Fibroblast of skin of back (primary cell): Measurements from ENCODE around the gene CCDC69.
"Not testable (repeated sequence)": the region's sequence is repeated elsewhere in the genome, so short reads cannot be mapped to it uniquely, and the experiment has no call there.

Experiments
- DNase-seq: peaks from one replicate; pipeline ENCODE4 v3.0.0-alpha.2; 2013

The CCDC69 gene

DNA sequence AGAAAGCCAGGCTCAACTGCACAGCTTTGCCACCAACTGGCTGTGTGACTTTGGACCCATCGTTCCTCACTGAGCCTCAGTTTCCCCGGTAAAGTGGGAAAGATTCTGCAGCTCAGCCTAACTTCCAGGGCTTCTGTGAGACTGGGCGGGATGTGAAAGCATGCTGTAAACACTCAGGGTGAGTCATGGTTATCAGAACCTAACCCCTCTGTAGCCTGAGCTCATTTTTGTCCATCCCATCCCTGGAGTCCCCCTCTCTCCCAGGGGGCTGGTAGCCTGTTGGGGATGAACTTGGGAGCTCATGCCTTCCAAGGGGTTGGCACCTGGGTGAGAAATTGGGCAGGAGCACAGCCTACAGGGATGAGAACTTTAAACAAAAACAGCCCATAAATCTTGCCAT, 2.3 kb downstream of the CCDC69 start:
- DNase-seq = no peak

DNA sequence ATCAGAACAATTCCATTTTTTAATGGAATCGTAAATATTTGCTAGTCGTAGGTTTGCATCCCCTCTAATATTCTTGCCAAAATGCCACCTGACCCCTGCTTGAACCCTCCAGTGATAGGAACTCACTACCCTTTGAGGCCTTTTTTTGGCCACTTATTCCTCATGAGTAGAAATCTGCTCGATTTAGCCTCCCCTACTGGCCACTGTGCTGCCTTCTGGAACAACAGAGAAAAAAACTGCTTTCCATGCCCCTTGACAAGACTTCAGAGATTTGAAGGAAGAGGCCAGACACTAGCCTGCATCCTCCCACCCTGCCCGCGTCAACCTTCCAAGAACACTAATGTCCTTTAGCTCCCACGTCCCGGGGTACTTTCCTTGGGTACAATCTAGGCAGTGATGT, 4.1 kb downstream of the CCDC69 start:
- no peak for DNase-seq

DNA sequence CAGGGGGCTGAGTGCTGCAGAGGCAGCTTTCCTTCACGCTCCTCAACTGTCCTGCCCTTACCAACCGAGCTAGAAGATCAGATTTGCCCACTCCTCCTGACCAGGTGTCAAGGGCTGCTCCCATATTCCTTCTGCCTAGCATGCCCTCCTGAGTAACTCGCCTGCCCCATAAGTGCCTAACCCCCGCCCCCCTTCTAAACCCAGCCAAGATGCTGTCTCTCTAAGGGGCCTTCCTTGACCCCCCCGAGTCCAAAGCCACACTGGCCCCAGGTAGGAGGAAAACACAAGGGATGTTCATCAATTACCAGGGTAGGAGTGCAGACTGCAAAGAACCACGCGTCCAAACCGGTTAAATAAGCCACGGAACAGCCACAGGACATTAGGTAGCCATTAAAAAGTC, 4.8 kb downstream of the CCDC69 start:
- DNase-seq = no peak

DNA sequence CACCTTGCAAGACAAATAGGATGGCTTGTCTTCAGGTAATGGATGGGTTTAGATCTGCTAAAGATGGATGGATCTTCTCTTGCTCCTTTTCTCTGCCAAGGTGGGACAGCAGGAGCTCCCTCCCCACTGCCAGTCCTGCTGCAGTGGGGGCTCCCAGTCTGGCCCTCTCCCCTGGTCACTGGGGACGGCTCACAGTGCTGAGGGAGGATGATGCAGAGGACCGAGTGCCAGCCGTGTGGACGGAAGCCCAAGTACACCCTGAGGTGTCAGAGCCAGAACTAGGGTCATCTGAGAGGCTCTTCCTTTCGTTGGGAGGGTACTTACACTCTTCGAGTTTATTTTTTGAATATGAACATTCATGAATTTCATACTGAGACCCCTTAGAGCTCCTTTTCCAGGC, 5.7 kb downstream of the CCDC69 start:
- DNase-seq = no peak

DNA sequence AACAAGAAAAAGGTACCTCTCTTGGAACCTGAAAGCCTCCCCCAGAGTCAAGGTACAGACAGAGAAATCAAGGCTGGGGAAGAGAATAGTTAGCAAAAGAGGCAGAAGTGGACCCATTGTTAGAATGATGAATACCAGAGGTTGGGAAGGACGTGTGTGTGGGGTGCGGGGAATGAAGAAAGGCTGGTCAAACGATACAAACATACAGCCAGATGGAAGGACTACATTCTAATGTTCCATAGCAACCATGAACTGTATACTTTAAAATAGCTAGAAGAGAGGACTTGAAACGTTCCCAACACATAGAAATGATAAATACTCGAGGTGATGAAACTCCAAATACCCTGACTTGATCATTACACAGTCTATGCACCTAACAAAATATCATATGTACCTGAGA, 7.1 kb downstream of the CCDC69 start:
- DNase-seq = no peak

DNA sequence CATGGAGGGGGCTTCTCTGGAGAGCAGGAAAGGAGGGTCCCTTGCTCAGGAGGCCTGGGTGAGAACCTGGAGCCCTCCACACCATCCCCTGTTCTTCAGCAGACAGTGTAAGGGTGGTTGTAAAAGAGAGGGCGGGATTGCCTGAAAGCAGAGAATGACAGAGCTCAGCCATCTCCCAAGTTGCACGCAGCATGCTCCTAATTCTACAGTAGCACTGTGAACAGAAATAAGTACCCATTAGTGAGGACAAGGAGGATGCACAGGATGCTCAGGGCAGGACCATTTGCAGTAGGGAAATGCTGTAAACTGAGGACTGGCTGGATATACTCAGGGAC, 8.4 kb downstream of the CCDC69 start:
- no peak for DNase-seq

DNA sequence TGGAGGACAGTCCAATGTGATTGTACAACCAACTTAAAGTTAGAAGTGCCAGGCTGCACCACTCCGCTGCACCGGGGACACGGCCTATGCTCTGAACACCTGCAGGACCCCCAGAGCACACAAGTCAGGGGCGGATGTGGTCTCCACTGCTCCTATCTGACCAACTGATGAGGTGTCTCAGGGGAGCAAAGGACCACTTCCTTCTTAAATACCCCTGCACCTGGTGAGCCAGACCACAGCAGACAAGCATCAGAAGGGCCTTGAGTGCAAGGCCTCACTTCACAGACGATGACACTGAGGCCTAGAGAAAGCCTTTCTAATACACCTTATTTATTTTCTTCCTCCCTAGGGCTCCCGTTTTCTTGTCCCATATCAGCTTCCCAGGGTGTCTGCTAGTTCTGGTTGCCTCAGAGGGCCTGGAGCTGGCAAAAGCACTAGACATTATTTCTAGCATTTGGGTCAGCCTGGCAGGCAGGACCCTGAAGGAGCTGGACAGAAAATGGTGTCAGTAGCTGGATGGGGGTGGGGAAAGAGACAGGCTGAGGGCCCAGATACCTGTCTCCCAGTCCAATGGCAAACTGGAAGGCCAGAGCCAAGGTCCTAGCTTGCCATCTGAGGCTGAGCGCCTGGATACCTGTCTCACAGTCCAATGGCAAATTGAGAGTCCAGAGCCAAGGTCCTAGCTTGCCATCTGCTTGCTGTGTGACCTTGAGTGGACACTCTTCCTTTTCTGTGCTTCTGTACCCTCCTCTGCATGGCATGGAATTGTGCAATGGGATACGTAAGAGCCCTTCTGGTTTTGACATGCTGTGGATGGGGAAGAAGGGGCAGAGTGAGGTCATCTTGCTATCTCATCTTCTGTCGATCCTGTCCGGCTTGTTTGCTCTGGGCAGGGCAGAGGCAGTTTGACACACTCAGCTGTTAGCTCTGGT, 9.0 kb downstream of the CCDC69 start:
- DNase-seq = no peak

DNA sequence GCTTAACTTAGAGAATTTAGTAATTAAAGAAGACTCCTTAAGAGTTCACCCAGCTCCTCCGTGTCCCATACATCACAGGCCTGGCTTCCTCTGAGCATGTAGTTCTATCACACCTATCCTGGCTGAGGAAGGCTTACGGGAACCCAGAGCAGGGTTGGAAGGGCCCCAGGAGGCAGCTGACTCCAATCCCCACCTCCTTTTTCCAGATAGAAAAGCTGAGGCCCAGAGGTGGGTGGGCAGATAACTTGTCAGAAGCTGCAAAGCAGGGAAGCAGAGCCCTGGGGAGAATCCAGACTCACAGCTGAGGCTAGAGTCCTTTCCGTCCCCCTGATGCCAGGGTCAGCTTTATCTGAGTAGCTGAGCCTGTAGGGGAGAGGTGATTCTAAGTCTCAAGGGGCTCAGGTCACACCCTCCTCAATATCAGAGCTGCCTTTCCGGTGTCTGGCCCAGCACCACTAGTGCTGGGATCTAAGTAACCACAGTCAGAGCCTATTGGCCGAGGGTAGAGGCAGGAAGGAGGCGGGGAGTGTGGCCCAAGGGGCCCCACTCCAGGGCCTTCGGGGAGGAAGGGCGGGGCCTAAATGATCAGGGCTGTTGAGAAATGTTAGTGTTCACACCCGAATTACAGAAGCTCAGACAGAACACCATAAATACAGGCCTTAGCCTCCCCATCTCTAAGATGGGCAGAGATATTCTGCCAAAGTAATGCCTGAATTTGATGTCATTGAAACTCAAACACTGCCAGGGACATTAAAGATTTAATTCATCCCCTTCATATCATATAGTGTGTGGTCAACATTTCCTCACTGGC, 9.9 kb downstream of the CCDC69 start:
- DNase-seq = peak; percentile 27

DNA sequence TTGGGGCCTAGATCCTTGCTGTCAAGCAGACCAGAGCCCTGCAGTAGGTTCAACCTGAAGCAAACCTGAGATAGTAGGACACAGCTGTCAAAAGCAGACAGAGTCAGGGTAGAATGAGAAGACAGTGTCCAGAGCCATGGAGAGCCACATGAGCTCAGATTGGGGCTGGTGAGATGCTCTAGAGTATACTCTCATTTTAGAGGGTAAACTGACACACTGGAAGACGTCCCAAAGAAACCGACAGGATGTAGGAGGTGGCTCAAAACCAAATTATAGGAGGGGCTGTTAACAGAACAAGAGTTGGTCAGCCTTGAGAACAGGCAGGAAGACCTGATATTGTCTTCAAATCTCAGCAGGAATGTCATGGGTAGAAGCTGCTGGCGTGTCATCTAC, 11.5 kb downstream of the CCDC69 start:
- no peak for DNase-seq

DNA sequence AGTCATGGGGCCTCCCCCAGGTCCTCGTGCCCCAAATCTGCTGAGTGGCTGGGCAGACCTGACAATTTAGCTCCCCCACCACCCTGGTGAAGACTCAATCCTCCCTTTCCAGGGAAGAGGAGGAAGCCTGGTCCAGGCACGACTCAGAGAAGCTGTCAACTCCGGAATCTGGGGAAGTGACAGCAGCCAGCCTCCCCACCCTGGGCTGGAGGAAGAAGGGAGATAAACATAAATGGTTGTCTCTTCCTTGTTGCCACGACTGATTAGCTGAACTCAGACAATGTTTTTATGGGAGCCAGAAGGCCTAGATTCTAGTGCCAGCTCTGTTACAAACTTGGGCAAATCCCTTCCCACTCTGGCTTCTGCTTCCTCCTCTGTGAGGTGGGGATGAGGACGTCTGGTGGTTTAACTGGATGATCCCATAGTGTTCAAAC, 15.4 kb downstream of the CCDC69 start:
- DNase-seq = no peak

DNA sequence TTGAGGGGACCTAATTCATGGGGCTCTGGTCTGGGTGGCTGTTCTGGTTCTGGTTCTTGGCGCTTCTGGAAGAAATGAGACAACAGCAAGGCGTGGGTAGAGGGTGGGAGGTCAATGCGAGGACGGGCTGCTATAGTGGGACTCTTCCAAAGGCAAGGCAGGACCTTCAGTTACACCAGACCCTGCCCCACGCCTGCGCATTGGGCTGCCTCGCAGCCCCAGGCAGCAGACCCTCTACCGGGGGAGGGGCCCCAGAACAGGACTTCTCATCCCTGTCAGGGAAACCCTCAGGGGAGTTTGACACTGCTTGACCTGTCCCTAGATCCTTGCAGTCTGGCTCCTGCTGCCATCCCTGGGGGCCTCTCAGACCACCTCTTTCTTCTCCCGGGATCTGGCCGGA, 18.5 kb downstream of the CCDC69 start:
- no peak for DNase-seq

DNA sequence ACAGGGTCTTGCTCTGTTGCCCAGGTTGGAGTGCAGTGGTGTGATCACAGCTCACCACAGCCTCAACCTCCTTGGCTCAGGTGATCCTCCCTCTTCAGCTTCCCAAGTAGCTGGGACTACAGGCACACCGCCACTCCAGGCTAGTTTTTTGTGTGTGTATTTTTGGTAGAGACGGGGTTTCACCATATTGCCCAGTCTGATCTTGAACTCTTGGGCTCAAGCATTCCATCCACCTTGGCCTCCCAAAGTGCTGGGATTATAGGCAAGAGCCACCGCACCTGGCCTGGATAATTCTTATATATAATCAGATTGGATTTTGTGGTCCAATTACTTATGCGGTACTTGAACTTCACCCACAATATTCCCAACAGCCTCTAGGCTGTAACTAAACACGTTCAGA, 19.8 kb downstream of the CCDC69 start:
- DNase-seq = no peak

DNA sequence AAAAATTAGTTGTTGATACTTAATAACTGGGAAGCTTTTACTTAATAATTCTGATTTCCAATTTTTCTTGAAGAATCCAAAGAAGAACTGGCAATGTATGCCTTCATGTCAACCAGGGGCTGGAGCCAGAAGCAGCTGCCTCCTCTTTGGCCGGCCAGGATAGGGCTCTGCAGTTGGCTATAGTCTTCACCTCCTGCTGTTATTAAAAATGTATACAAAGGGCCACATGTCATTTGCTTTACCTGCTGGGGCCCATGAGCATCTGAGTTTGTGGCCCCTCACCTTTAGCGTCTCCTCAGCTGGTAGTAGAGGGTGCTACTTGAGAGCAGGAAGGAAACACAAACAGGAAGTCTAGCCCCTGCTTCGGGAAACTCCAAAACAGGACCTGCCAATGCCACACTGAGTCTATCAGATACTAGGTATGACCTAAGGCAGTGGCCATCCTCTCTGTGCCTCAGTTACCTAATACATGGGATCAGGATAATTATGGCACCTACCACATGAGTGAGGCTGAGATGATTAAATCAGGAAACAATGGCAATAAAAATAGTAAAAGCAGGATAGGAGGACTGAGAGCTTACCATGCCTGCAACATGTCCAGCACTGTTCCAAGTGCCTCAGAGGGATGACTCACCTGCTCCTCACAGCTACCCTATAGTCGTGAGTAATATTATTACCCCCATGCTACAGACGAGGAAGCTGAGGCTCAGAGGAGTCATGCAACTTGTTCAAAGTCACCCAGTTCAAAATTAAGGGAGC, 21.3 kb downstream of the CCDC69 start:
- DNase-seq = peak; percentile 69

DNA sequence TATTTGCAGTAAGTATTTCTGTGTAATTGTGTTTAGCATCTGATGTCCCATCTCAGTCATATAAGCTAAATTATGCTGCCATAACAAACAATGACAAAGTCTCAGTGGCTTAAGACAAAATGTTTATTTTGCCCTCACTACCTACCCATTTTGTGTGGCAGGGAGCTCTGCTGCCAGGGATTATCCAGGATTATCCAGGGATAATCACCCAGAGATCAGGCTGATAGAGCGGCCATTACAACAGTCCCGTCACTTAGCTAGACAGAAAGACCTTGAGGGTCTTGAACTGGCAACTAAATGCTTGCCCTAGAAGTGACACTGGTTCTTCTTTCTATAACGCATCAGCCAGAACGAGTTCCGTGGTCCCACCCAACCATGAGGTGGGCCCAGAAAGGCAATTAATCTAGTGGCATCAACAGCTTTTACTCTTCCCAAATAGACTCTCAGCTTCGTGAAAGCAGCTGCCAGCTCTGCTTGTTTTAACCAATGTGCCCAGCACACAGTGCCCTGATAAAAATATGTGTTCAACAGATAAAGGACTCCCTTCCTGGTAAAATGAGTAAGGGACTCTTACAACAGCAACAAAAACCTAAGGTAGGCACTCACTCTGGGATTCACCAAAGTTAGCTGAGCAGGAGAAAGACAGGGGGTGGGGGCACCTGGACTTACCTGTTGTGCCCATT, 22.8 kb downstream of the CCDC69 start:
- no peak for DNase-seq

DNA sequence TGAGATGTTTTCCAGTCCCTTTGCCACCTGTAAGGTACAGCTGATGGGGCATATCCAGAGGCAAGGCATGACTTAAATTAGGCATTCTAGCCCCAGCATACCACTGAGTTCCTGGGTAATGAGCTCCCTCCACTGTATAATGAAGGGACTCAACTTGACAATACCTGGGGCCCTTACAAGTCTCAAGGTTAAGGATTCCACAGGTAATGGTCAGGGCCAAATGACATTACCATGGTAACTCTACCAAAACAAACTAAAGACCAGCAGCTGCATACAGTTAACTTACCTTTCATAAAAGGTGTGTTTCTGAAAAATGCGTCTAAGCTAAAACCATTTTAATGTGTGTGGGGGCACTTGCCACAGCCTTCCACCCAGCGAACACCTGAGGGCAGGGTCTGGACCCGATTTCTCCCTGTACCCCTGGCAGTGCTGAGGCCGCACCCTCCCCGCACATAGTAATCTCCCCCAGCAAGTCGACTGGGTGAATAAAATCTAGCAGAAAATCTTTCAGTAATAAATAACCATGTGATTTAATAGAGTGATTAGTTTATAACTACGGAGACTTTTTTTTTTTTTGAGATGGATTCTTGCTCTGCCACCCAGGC, 24.2 kb downstream of the CCDC69 start:
- DNase-seq = no peak

DNA sequence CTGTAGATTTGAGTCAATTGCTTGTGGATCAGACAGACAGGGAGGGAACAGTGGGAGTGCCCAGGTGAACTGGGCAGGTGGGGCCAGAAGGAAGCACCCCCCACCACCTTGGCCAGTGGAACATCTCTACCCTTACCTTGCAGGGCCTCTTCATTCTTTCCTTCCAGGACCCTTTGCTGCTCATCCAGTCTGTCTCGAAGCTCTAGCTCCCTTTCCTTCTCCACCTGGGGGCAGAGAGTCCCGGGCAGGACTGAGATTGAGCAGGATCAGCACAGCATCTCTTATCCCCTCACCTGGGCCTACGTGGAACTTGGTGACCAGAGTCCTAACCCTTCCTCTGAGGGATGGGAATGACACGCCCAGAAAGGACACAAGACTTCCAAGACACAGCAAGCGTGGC, 25.0 kb downstream of the CCDC69 start:
- DNase-seq = no peak

DNA sequence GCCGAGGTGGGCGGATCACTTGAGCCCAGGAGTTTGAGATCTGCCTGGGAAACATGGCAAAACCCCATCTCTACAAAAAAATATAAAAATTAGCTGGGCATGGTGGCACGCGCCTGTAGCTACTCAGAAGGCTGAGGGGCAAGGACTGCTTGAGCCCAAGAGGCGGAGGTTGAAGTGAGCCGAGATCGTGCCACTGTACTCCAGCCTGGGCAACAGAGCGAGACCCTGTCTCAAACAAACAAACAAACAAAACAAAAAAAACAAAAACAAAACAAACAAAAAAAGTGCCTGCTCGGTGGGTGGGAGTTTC, 26.6 kb downstream of the CCDC69 start:
- DNase-seq = not testable (repeated sequence)

DNA sequence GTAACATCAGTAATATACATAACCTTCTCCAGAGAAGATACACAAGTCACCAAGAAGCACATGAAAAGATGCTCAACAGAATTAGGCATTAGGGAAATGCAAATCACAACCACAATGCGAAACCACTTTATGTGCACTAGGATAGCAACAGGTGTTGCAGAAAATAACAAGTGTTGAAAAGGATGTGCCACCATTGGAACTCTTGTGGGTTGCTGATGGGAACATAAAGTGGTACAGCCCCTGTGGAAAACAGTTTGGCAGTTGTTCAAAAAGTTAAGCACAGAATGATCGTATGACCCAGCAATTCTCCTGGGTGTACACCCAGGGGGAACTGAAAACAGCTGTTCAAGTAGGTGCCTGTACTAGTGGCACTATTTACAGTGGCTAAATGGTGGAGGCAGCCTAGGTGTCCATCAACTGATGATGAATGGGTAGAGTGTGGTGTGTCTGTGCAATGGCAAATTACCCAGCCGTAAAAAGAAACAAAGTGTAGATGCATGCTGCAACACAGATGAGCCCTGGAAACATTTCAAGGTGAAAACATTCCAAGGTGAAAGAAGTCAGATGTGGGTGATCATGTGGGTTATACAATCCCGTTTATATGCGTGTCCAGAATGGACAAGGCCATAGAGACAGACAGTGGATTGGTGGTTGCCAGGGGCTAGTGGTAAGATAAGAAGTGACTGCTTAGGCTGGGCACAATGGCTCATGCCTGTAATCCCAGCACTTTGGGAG, 27.2 kb downstream of the CCDC69 start:
- no peak for DNase-seq

DNA sequence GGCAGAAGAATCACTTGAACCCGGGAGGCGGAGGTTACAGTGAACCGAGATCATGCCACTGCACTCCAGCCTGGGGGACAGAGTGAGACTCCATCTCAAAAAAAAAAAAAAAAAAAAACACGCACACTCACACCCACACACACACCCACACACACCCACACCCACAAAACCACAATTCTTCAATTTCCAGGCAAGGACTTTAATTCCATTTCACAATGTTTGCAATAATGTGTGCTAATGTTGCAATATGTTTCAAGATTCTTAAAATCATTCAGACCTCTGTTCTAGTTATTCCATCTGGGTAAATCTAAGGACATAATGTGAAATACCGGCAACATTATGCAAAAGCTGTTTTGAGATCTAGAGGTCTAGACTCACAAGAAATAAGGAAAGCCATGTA, 28.3 kb downstream of the CCDC69 start:
- no peak for DNase-seq

DNA sequence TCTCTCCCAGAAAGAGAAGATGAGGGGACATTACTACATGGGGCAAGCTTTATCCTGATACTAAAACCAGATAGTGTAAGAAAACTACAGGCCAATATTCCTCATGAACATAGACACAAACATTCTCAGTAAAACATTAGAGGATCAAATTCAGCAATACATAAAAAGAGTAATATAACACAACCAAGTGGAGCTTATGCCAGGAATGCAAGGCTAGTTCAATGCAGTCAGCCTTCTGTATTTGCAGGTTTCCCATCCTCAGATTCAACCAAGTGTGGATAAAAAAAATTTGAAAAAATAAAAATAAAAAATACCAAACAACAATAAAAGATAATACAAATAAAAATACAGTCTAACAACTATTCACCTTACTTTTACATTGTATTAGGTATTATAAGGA, 31.3 kb downstream of the CCDC69 start:
- DNase-seq = no peak

DNA sequence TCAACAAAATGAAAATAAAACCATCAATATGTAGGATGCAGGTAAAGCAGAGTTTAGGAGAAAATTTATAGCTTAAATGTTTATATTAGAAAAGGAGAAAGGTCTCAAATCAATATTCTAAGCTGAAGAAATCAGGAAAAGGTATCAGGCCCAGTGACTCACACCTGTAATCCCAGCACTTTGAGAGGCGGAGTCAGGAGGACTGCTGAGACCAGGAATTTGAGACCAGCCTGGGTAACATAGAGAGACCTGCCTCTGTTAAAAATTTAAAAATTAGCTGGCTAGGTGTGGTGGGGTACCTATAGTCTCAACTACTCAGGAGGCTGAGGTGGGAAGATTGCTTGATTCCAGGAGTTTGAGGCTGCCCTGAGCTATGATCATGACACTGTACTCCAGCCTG, 32.2 kb downstream of the CCDC69 start:
- DNase-seq = no peak

DNA sequence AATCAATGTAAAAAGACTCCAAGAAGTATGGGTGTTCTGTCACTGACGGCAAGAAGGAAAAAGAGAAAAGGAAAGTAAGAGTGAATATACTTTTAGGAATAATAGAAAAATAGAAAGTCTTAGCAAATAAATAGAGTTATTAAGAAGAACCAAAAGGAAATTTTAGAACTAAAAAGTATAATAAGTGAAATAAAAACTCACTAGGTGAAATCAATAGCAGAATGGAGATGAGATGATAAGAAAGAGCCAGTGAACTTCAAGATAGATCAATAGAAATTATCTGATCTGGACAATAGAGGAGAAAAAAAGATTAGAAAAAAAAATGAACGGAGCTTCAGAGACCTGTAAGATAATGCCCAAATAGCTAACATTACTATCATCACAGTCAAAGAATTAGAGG, 34.7 kb downstream of the CCDC69 start:
- DNase-seq = no peak
